Stimulated activated CD8-positive, alpha-beta memory T cell treated with anti-CD3 and anti-CD28 coated beads, Interleukin-15, amount 100 ng/mL, for 24 hours (primary cell): ENCODE measurements around the gene FCRL5.

Experiments
- DNase-seq: peaks from one replicate; pipeline ENCODE4 v3.0.0-alpha.2; 2020; ENCODE audit warnings: low read depth

The FCRL5 gene

DNA sequence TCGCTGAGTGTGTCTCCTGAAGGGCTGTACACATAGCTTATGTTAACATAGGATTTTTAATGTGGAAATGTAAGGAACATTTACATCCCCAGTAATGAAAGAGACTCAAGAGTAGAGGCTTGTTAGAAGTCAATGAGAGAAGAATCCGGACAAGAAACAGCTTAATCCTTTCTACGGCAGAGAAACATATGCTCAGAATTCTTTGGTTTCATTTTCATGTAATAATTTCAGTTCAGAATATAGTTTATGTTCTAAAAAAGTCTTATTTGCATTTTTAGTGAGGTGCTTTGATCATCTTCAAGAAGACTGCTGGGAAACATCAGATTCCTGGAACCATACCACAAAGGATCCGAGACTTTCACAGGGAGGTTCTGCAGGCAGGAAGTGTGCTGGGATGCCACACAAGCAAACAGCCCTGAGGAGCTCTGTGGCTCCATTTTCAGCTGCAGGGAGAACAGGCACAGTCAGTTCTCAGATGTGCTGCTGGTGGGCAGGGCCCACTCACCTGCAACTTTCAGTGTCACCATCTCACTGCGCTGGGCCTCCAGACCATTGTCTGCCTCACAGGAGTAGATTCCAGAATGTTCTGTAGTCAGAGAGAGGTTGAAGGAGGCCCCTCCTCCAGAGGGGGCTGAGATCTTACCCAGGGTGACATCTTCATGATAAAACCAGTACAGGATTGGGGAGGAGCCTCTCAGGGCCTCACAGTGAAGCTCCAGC lies 28.4 kb downstream of the FCRL5 start:
- DNase-seq, result no peak

- DNase-seq, result no peak
Measured at GRCh38 chr1:157521056-157521455, 31.3 kb downstream of the FCRL5 start.

- DNase-seq, result no peak
Measured at GRCh38 chr1:157520386-157520935, 31.9 kb downstream of the FCRL5 start.

DNA sequence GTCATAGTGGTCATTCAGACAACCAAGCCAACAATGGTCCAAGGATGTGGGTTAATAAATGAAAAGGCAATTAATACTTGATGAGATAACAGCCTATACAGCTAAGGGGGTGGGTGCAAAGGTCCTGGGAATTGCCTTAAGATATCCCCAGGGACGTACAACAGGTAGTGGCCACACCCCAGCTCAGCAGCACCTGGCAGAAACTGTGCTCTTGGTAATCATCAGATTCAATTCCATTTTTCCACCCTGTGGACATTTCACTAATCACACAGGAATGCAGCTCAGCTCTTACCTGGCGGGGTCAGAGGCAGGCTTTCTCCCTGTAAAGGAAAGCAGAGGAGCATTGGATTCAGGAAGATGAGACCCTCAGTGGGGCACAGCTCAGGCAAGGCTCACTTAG lies 32.9 kb downstream of the FCRL5 start:
- DNase-seq, result no peak

GRCh38 chr1:157517016-157517415 lies 35.3 kb downstream of the FCRL5 start:
- no peak for DNase-seq

GRCh38 chr1:157515709-157516108 lies 36.6 kb downstream of the FCRL5 start:
- DNase-seq, result no peak

DNA sequence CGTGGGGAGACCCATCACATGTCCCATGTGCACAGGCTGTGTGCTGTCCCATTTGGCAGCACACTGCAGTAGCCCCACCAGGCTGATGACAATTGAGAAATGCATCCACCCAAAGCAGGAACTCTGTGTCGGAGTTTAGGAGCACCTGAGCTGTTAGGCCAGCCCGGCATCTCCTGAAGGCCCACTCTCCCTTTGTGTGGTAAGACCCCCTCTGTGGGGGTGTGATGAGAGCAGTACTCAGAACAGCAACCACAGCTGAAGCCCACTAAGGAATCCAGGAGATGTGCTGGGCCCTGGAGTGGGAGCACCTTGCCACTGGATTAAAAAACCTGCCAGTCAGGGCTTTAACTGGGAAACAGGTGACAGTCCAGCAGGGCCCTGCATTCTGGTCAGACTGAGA lies 37.2 kb downstream of the FCRL5 start:
- DNase-seq, result no peak

- no peak for DNase-seq
Measured at GRCh38 chr1:157512036-157512969, 40.0 kb downstream of the FCRL5 start.

DNA sequence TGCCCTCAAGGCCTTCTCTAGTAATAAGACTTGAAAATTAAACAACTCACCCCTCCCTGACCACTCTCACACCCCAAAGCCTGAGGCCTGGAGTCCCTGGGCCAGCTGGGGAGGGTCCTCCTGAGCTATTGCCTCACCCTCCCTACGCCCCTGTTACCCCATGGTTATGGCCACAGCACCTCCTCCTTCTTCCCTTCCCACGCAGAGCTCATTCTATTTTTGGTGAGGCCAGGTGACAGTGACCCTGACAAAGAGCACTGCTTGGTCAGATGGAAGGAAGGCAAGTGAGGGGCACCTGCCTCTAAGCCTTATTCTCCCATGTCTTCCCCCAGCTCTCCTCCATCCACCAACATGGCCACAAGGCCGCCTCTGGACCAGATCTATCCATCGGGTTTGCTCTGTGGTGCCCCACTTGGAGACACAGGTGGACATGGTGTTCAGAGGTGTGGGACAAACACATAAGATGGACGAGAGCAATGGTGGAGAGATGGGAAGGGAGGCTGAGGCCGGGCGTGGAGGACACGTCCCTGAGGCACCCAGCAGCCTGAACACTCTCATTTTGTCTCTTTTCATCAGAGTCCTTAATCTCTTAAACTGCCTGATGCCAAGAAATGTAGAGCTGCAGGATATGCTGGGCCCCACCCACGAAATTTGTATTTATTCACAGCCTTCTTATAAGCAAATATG lies 42.6 kb downstream of the FCRL5 start:
- DNase-seq, result no peak

DNA sequence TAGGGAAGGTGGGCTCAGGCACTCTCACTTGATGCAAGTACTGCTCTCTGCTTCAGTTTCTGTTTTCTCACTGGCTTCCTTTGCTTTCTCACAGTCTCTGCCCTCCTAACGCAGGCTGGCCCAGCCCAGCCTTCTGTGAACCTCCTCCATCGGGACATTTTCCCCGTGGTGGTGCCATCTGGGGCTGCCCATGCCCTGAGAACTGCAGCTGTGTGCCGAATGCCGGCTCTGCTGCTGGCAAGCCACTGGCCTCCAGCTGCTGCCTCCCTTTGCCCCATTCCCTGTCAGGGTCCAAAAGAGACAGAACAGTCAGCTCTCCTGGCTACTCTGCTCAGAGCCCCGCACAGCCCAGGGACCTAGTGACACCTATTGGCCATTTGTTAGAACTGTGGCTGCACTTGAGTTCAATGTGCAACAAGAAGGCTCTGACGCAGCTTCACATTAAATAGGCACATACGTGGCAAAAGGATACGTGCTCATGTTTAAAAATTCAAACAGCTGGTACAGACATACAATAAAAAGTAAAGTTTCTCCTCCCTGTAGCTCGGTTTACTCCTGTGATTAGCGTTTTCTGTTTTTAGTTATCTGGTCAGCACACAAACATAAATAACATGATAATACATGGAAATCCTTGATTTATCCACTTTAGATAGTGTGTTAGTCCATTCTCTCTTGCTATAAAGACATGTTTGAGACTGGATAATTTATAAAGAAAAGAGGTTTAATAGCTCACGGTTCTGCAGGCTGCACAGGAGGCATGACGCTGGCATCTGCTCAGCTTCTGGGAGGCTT lies 46.6 kb downstream of the FCRL5 start:
- DNase-seq, result no peak

DNA sequence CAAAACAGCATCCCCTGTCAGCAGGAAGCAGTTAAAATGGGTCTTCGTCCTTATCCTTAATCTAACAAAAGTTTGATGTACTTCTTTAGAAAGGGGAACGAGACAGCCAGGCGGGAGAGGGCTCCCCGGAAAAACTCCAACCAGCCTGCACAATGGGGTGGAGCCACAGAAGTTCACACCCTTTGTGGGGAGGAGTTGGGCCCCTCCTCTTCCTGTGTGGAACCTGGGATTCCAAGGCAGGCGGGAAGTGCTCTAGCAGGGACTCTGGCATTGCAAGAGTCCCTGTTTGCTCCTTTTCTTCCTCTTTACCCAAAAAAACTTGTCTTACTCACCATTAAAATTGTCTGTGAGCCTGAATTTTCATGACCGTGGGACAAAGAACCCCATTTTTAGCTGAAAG lies 47.7 kb downstream of the FCRL5 start:
- no peak for DNase-seq

DNA sequence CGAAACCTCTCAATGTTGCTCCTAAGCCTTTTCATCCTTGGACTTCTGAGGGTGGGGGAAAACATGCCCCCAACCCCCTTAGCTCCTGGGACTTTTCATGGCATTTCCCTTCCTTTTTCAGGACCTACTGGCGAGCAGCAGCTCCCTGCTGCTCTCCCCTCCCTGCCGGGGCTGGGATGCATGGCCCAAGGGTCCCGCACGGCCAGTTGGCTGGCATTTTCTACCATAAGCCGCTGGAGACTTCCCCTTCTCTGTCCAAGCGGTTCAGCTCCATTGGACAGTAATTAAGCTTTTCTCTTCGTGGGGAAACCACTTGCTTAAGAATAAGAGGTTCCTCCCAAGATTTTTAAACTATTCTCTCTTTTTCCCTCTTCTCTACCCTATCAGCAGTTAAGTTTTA lies 52.8 kb downstream of the FCRL5 start:
- no peak for DNase-seq

DNA sequence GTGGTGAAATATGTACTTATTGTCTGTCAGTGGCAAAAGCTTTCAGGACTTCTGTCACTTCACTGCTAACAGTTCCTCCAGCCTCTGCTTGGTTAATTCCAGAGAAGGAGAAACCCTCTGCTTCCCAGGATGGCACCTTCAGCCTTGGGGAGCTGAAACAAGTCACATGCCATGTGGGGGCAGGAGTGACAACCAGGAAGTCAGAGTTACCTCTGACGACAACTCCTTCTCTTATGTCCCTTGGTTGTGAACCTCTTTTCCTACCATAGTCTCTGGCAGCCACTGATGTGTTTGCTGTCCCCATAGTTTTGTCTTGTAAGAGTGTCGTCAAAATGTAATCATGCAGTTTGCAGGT lies 53.6 kb downstream of the FCRL5 start:
- DNase-seq, result no peak

DNA sequence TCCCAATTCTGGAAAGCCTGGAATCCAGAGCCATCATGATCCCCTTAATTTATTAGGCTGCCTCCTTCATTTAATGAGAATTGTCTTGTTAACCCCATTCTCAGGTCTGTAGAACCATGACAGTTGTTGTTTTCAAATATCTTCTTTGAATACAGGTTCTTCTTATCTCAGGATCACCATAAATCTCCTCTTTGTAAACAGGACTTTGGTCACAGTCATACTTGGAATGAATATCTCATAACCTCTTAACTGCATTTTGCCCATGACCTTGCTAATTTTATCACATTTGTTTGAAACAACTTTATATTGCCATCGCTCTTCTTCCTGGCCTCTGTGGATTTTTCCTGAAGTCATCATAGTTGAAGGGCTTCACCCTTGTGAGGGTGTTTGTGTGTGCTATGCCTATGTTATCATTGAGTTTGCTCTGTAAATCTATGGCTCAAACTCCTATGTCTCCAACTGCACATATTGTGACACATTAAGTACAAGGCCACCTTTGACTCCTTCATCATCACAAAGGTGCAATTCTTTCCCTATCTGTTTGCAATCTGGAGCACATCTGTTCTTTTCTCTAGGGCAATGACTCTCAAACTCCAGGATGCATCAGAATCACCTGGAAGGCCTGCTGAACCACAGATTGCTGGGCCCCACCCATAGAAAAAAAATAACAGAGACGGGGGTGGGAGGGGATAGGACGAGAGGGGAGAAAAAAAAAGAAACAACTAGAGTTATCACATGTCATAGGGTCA lies 54.2 kb downstream of the FCRL5 start:
- DNase-seq, result no peak

DNA sequence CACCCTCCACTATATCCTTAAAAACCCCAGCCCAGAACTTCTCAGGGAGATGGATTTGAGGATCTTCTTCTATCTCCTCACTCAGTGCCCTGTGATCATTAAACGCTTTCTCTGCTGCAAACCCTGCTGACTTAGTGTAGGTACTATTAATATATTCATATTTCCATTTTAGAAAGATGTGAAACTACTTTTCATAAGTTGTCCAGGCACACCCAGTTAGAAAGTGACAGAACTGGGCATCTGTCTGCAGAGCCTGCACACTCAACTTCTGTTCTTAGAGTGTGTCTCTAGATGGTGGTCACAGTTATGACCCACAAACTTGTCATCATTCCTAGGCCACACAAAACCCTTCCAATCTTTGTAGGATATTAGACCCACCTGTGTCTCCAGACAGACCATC lies 55.0 kb downstream of the FCRL5 start:
- no peak for DNase-seq

- DNase-seq, result no peak
Measured at GRCh38 chr1:157496121-157496526, 56.2 kb downstream of the FCRL5 start.

GRCh38 chr1:157495285-157495684 lies 57.0 kb downstream of the FCRL5 start:
- DNase-seq, result no peak

- no peak for DNase-seq
Measured at GRCh38 chr1:157494093-157494492, 58.2 kb downstream of the FCRL5 start.

DNA sequence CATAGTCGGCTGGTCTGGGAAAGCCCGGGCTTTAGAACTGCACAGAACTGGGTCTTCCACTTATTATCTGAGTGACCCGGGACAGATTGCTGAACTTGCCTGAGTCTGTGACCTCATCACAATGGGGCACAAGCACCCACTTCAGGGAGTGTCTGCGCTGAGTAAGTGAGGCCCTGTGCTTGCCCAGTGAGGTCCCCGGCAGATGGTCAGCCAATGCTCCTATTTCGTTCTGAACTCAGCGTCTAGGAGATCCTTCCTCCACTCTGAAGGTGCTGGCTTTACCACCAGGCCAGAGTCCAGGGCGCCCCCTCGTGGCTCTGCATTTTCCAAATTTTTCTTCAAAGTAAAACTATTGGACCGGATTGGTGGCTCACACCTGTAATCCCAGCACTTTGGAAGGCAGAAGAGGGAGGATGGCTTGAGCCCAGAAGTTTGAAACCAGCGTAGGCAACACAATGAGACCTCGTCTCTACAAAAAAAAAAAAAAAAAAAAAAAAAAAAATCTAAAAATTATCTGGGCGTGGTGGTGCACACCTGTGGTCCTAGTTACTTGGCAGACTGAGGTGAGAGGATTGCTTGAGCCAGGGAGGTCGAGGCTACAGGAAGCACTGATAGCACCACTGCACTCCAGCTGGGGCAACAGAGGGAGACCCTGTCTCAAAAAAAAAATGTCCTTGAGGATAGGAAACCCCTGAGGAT lies 61.7 kb downstream of the FCRL5 start:
- peak; percentile 31 for DNase-seq

DNA sequence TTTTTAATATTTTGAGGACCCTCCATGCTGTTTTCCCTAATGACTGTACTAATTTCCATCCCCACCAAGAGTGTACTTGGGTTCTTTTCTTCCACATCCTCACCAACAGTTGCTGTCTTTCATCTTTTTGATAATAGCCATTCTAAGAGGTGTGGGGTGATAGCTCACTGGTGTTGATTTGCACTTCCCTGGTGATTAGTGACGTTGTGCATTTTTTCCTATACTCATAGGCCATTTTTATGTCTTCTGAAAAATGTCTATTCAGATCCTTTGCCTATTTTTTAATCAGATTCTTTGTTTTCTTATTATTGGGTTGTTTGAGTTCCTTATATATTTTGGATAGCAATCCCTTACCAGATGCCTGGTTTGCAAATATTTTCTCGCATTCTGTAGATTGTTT lies 64.2 kb downstream of the FCRL5 start:
- DNase-seq, result no peak
